KMS-11 (cell line): Measurements from ENCODE around the gene ZNF473.

Experiments
- H2AFZ ChIP-seq: fragments of 200-600 bp; sonication (generic); 2 replicates; pipeline ENCODE4 v1.6.1; 2016; ENCODE audit warnings: antibody characterized with exemption, mixed run types, low read depth
- H3K27ac ChIP-seq: fragments of 200-600 bp; sonication (generic); 2 replicates; pipeline ENCODE4 v1.6.1; 2016; ENCODE audit warnings: mild to moderate bottlenecking, mixed run types
- H3K27me3 ChIP-seq: fragments of 200-600 bp; sonication (generic); 2 replicates; pipeline ENCODE4 v1.6.1; 2017; ENCODE audit warnings: mild to moderate bottlenecking, low read depth, mixed run types, moderate library complexity; ENCODE audit not compliant: insufficient read depth
- H3K36me3 ChIP-seq: fragments of 200-600 bp; sonication (generic); 2 replicates; pipeline ENCODE4 v1.6.1; 2017; ENCODE audit warnings: mild to moderate bottlenecking, mixed run types; ENCODE audit not compliant: insufficient read depth
- H3K4me1 ChIP-seq: fragments of 200-600 bp; sonication (generic); 2 replicates; pipeline ENCODE4 v1.6.1; 2016; ENCODE audit warnings: mild to moderate bottlenecking, low read depth, mixed run types; ENCODE audit not compliant: poor library complexity, severe bottlenecking
- H3K4me2 ChIP-seq: fragments of 200-600 bp; sonication (generic); 2 replicates; pipeline ENCODE4 v1.7.0; 2016; ENCODE audit warnings: mild to moderate bottlenecking, mixed run types
- H3K4me3 ChIP-seq: fragments of 200-600 bp; sonication (generic); IDR thresholded peaks from 2 replicates; pipeline ENCODE4 v1.6.1; 2017; ENCODE audit warnings: low read depth, low read length, mixed read lengths; ENCODE audit not compliant: insufficient read depth
- H3K79me2 ChIP-seq: fragments of 200-600 bp; sonication (generic); 2 replicates; pipeline ENCODE4 v1.6.1; 2016; ENCODE audit warnings: low read depth, mixed run types; ENCODE audit not compliant: insufficient read depth
- H3K9ac ChIP-seq: fragments of 200-600 bp; sonication (generic); 2 replicates; pipeline ENCODE4 v1.6.1; 2016; ENCODE audit warnings: mild to moderate bottlenecking, mixed run types
- H4K20me1 ChIP-seq: fragments of 200-600 bp; sonication (generic); 2 replicates; pipeline ENCODE4 v1.6.1; 2016; ENCODE audit warnings: mild to moderate bottlenecking, mixed run types; ENCODE audit not compliant: insufficient read depth
- TF ChIP-seq, protein P1 (sequence below): fragments of 200-600 bp; sonication (generic); conservative IDR thresholded peaks from 2 replicates; pipeline ENCODE4 v1.6.1; 2017; ENCODE audit warnings: low read depth, mild to moderate bottlenecking, antibody characterized with exemption, low read length, moderate library complexity, mixed read lengths

ZNF473 gene

DNA sequence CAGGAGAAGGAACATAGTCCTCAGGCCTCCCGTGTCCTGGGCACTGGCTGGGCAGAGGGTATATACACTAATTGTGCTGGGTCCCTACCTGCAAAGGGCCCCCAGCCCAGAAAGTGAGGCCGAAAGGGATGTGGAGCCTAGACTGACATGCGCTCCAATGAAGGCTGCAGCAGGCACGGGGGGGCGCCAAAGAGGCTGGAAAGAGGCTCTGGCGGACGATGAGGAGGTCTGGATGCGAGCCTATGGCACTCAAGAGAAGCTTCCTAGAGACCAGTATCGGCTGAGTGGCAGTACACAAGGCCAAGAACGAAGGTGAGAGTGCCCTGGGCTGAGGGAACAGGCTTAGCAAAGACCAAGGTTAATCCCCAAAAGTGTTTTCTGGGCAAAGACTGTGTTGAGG, 17.3 kb upstream of the ZNF473 start:
- Histone ChIP-seq H3K4me3 (no peak overlapping the region), H4K20me1 (no peaks in the 10 kb centered on the region), H3K27me3 (no peaks in the 10 kb centered on the region), H3K4me2 (no peak overlapping the region), H3K79me2 (no peaks in the 10 kb centered on the region), H3K9ac (no peak overlapping the region), H3K36me3 (peaks cover under 1% of the 10 kb centered on the region; the same call in 1 of the 2 replicates), H2AFZ (no peak overlapping the region), H3K27ac (no peak overlapping the region), H3K4me1 (peaks cover 21% of the 10 kb centered on the region)
- TF ChIP-seq, protein P1, sequence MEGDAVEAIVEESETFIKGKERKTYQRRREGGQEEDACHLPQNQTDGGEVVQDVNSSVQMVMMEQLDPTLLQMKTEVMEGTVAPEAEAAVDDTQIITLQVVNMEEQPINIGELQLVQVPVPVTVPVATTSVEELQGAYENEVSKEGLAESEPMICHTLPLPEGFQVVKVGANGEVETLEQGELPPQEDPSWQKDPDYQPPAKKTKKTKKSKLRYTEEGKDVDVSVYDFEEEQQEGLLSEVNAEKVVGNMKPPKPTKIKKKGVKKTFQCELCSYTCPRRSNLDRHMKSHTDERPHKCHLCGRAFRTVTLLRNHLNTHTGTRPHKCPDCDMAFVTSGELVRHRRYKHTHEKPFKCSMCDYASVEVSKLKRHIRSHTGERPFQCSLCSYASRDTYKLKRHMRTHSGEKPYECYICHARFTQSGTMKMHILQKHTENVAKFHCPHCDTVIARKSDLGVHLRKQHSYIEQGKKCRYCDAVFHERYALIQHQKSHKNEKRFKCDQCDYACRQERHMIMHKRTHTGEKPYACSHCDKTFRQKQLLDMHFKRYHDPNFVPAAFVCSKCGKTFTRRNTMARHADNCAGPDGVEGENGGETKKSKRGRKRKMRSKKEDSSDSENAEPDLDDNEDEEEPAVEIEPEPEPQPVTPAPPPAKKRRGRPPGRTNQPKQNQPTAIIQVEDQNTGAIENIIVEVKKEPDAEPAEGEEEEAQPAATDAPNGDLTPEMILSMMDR: no peak

DNA sequence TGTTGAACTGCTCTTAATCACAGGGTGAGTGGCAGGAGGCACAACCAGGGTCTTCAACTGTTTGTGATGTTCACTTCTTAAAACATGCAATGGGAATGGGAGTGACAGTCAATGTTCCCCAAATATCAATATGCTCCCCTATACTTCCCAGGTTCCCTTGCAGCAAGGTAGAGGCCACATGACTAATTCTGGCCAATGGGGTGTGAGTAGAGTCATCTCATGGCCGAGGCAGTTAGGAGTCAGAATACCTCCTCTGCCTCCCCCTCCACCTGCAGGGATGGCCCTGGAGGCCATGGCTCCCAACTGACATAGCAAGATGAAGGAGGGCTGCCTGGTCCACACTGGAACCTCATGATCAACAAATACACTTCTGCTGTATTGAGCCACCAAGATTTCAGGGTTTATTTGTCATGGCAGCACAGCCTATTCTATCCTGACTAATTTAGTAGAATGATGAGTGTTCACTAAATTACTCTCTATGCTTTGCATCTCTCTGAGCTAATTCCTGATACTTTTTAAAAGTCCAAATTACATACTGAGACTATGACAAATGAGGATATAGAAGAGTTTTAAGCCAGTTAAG, 9.5 kb upstream of the ZNF473 start:
- Histone ChIP-seq H3K27me3 (no peaks in the 10 kb centered on the region), H3K4me2 (no peak overlapping the region), H3K36me3 (peaks cover 5% of the 10 kb centered on the region; the same call in 1 of the 2 replicates), H3K9ac (no peak overlapping the region), H2AFZ (no peak overlapping the region), H4K20me1 (no peaks in the 10 kb centered on the region), H3K4me3 (no peak overlapping the region), H3K4me1 (no peaks in the 10 kb centered on the region), H3K79me2 (no peaks in the 10 kb centered on the region), H3K27ac (no peak overlapping the region)
- TF ChIP-seq, protein P1: no peak

DNA sequence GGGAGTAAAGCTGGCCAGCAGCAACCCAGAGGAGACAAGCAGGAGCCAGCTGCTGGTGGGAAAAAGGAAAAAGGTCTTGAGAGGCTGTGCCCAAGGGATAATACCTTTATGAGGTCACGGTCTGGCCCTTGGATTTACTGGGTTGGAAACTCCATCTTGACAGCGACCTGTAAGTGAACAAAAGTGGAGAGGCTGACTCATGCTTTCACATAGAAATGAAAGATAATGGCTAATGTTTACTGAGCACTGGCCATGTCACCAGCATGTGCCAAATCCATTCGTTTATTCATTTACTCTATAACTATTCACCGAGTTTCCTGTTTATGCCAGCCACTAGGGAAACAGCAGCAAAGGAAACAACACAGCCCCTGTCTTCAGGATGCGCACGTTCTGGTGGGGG, 5.3 kb upstream of the ZNF473 start:
- no peak overlapping the region for H3K27ac ChIP-seq
- H3K27me3 ChIP-seq: no peaks in the 10 kb centered on the region
- H3K9ac ChIP-seq: no peak overlapping the region
- TF ChIP-seq, protein P1: no peak
- H3K4me3 ChIP-seq: no peak overlapping the region
- H3K4me2 ChIP-seq: no peak overlapping the region
- H4K20me1 ChIP-seq: no peaks in the 10 kb centered on the region
- no peaks in the 10 kb centered on the region for H3K36me3 ChIP-seq
- H3K4me1 ChIP-seq: peaks cover 7% of the 10 kb centered on the region
- no peak overlapping the region for H2AFZ ChIP-seq
- H3K79me2 ChIP-seq: peaks cover 22% of the 10 kb centered on the region

DNA sequence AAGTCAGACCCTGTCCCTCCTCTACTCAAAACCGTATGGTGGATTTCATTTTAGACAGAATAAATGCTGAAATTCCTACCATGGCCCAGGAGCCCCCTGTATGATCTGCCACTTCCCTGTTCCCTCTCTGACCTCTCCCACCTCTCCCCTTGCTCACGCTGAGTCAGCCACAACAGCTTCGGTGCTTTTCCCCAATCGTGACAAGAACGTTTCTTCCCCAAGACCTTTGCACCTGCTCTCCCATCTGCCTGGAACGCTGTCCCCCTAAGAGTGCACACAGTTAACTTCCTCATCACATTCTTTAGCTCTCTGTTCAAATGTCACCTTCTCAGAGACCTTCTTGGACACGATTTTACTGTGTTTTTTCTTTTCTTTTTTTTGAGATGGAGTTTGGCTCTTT, 3.0 kb upstream of the ZNF473 start:
- no peak overlapping the region for H3K4me2 ChIP-seq
- TF ChIP-seq, protein P1: no peak
- no peaks in the 10 kb centered on the region for H4K20me1 ChIP-seq
- no peaks in the 10 kb centered on the region for H3K36me3 ChIP-seq
- peaks cover 40% of the 10 kb centered on the region for H3K79me2 ChIP-seq
- no peak overlapping the region for H2AFZ ChIP-seq
- no peak overlapping the region for H3K27ac ChIP-seq
- H3K9ac ChIP-seq: no peak overlapping the region
- H3K27me3 ChIP-seq: no peaks in the 10 kb centered on the region
- H3K4me1 ChIP-seq: peaks cover 15% of the 10 kb centered on the region
- H3K4me3 ChIP-seq: no peak overlapping the region
